Suppressor macrophage treated with lipopolysaccharide for 1 hour (primary cell): ENCODE results near the gene TLR8.

Experiments
- DNase-seq, 3 donors: peaks; one replicate each; pipeline ENCODE4 v3.0.0-alpha.2; 2020 to 2022

Gene TLR8

GRCh38 chrX:12906046-12906761 is at the start of gene TLR8:
Gene TLR8, plus strand, starts transcription at chrX:12906620. Its CDS starts 87 bp downstream, at chrX:12906707.
- DNase-seq: peak; percentile 46 to 74 (median 66)

GRCh38 chrX:12865359-12865758 is 41.1 kb upstream of the TLR8 start:
- DNase-seq: peak; percentile 45 to 65 (median 60)

- DNase-seq: peak; percentile 47 to 58 (median 50)
Measured at GRCh38 chrX:12866451-12867377, 39.7 kb upstream of the TLR8 start, which contains the start of gene TLR7. Gene TLR7, plus strand, starts transcription at chrX:12867072. Its CDS starts 507 bp downstream, at chrX:12867579.

- peak; percentile 47 to 60 (median 49) for DNase-seq
Measured at GRCh38 chrX:12867685-12868084, 38.7 kb upstream of the TLR8 start.

- no peak for DNase-seq
Measured at GRCh38 chrX:12868747-12869146, 37.7 kb upstream of the TLR8 start.

- DNase-seq: peak in 1 of 3 donors; percentile 27
Measured at GRCh38 chrX:12871257-12871656, 35.2 kb upstream of the TLR8 start.

- no peak for DNase-seq
Measured at GRCh38 chrX:12872741-12873140, 33.7 kb upstream of the TLR8 start.

GRCh38 chrX:12874581-12874980 is 31.8 kb upstream of the TLR8 start:
- DNase-seq: peak in 1 of 3 donors; percentile 48

GRCh38 chrX:12877386-12877785 is 29.0 kb upstream of the TLR8 start:
- DNase-seq: no peak

- peak in 2 of 3 donors; percentile 32 to 38 for DNase-seq
Measured at GRCh38 chrX:12878536-12878935, 27.9 kb upstream of the TLR8 start.

GRCh38 chrX:12881914-12882313 is 24.5 kb upstream of the TLR8 start:
- no peak for DNase-seq

- no peak for DNase-seq
Measured at GRCh38 chrX:12885508-12885907, 20.9 kb upstream of the TLR8 start.

GRCh38 chrX:12886545-12886944 is 19.9 kb upstream of the TLR8 start:
- no peak for DNase-seq

GRCh38 chrX:12887141-12887540 is 19.3 kb upstream of the TLR8 start:
- DNase-seq: no peak

GRCh38 chrX:12887767-12888166 is 18.7 kb upstream of the TLR8 start:
- DNase-seq: no peak

- DNase-seq: peak; percentile 23 to 57 (median 55)
Measured at GRCh38 chrX:12890467-12890866, 16.0 kb upstream of the TLR8 start.

- DNase-seq: peak in 1 of 3 donors; percentile 30
Measured at GRCh38 chrX:12891171-12891570, 15.2 kb upstream of the TLR8 start.

- DNase-seq: no peak
Measured at GRCh38 chrX:12891915-12892506, 14.4 kb upstream of the TLR8 start.

GRCh38 chrX:12892716-12893115 is 13.7 kb upstream of the TLR8 start:
- peak; percentile 39 to 60 (median 58) for DNase-seq

- DNase-seq: peak; percentile 56 to 77 (median 66)
Measured at GRCh38 chrX:12894074-12895030, 12.1 kb upstream of the TLR8 start.

GRCh38 chrX:12895866-12896265 is 10.6 kb upstream of the TLR8 start:
- no peak for DNase-seq

GRCh38 chrX:12896935-12897334 is 9.5 kb upstream of the TLR8 start:
- peak; percentile 46 to 55 (median 49) for DNase-seq
